ENCODE results near the gene B3GNT5.

DNA sequence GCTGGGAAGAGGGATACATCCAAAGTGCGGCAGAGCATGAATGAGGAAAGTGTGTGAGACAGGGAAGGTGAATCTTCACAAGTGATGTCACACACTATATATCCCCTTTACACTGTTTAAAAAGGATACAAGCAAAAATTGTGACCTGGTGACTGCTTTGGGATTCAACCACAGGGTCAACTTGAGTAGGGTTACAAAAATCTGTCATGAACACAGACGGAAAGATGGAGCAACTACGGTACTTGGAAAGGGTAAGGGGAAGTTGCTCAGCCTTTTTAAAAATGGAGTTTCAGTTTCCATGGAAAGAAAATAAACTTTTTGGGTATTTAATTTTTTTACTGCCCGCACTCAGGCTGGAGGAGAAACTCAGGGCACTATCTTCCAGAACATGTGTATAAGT, 60.3 kb downstream of the B3GNT5 start:
- TF ChIP-seq, protein P1, sequence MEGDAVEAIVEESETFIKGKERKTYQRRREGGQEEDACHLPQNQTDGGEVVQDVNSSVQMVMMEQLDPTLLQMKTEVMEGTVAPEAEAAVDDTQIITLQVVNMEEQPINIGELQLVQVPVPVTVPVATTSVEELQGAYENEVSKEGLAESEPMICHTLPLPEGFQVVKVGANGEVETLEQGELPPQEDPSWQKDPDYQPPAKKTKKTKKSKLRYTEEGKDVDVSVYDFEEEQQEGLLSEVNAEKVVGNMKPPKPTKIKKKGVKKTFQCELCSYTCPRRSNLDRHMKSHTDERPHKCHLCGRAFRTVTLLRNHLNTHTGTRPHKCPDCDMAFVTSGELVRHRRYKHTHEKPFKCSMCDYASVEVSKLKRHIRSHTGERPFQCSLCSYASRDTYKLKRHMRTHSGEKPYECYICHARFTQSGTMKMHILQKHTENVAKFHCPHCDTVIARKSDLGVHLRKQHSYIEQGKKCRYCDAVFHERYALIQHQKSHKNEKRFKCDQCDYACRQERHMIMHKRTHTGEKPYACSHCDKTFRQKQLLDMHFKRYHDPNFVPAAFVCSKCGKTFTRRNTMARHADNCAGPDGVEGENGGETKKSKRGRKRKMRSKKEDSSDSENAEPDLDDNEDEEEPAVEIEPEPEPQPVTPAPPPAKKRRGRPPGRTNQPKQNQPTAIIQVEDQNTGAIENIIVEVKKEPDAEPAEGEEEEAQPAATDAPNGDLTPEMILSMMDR (conservative IDR thresholded peaks at IDR 0.05; ENCODE audit: low read length), result no peak
- no peak for TF ChIP-seq EZH2phosphoT487 (IDR thresholded peaks at IDR 0.05; ENCODE audit: borderline replicate concordance)
